HG03196 (cell line): Measurements from ENCODE around the gene FAM209A.
"Not testable (repeated sequence)": the region's sequence is repeated elsewhere in the genome, so short reads cannot be mapped to it uniquely, and the experiment has no call there.

Source experiments
- ATAC-seq: cut with Tn5 transposase; IDR thresholded peaks from one replicate; pipeline ENCODE4 v1.9.1; 2021; ENCODE audit not compliant: unreplicated experiment

FAM209A gene

DNA sequence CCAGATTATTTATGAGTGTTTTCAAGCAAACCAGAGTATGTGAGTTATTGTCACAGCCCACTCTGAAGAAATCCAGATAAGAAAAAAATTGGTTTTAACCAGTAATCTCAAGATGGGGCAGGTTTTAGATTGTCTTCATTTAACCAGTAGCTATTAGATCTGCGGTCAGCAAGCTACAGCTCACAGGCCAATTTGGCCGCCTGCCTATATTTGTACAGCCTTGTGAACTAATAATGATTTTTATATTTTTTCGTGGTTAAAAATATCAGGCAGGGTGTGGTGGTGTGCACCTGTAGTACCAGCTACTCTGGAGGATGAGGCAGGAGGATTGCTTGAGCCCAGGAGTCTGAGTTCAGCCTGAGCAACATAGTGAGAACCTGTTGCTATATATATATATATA, 13.5 kb downstream of the FAM209A start:
- no peak for ATAC-seq

GRCh38 chr20:56540415-56540814, 15.9 kb downstream of the FAM209A start:
- ATAC-seq = no peak

GRCh38 chr20:56542489-56543030, 18.0 kb downstream of the FAM209A start:
- ATAC-seq = no peak

GRCh38 chr20:56551571-56551970, 27.0 kb downstream of the FAM209A start:
- no peak for ATAC-seq

- ATAC-seq = peak; percentile 42
Measured at GRCh38 chr20:56552911-56553629, 28.5 kb downstream of the FAM209A start.

- ATAC-seq = peak; percentile 85
Measured at GRCh38 chr20:56554869-56555268, 30.3 kb downstream of the FAM209A start.

DNA sequence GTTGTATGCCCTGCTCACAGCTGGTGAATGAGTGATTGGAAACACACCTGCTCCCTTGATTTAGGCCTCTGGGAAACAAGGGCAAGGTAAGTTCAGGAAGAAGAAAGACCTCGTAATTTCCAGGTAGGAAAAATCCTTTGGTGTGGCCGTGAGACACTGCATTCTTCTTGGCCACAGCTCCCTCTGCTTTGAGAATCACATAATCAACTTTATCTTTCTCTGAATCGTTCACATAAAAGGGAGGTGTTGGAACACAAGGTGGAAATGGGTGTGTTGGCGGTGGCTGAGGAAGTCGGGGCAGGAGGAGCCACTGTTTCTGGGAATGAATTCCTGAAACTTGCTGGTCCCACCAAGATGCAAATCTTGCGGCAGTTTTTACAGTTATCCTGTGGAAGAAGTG, 34.4 kb downstream of the FAM209A start:
- ATAC-seq = no peak

DNA sequence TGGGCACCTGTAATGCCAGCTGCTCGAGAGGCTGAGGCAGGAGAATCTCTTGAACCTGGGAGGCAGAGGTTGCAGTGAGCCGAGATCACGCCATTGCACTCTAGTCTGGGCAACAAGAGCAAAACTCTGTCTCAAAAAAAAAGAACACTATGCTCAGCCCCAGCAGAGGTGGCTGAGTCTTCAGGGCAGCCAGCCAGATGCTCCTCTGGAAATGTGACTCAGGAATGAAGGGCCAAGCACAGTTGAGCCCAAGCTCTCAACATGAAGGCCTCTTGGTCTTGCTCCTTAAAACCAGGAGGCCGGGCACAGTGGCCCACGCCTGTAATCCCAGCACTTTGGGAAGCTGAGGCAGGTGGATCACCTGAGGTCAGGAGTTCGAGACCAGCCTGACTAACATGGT, 40.0 kb downstream of the FAM209A start:
- not testable (repeated sequence) for ATAC-seq

DNA sequence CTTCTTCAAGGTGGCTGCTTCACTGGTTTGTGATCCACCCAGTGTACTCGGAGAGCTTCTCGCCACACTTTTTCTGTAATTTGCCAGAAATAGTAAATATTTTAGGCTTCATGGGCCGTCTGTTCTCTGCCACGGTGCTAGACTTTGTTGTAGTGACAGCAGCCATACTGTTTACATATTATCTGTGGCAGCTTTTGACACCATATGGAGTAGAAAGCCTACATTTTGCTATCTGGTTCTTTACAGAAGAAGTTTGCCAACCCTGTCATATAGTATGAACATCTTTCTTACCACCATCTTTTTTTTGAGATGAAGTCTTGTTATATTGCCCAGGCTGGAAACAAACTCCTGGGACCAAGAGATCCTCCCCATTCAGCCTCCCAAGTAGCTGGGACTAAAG, 41.0 kb downstream of the FAM209A start:
- ATAC-seq = no peak

- no peak for ATAC-seq
Measured at GRCh38 chr20:56566621-56567020, 42.1 kb downstream of the FAM209A start.

DNA sequence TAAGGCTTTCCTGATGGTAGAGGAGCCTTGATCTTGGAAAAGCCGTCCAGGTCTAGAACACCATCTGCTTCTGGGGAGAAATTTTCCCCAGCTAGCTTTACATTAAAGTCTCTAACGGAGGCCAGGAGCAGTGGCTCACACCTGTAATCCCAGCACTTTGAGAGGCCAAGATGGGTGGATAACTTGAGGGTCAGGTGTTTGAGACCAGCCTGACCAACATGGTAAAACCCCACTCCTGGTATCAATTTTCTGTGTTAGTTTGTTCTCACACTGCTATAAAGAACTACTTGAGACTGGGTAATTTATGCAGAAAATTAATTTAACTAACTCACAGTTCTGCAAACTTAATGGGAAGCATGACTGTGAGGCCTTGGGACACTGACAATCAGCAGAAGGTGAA, 46.3 kb downstream of the FAM209A start:
- no peak for ATAC-seq

DNA sequence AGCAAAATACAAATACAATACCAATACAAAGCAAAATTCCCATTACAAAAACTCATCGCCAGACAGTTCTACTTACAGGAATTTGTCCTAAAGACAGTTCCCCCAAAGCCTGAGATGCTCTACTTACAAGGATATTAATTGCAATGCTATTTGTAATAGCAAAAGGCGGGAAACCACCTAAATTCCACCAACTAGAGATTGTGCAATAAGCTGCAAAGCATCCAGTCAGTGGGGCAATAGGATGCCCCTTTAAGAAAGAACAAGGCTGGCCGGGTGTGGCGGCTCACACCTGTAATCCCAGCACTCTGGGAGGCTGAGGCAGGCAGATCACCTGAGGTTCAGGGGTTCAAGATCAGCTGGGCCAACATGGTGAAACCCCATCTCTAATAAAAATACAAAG, 47.6 kb downstream of the FAM209A start:
- no peak for ATAC-seq

DNA sequence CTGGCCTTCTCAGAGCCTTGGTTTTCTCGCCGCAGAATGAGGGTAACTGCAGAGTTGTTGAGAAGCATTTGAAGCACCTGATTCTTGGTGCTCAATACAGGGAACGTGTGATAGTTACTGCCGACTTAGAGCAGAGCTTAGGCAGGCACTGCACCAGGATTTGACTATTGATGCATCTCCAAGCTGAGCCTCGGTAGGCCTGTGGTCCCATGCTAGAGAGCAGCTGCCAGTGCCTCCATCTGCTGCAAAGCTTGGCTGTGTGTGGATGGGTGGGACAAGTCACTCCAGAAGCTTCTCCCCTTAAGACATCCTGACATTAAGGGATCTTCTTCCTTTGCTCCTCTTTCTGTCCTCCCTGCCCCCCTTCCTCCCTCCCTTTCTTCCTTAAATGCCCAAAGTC, 49.4 kb downstream of the FAM209A start:
- no peak for ATAC-seq

- no peak for ATAC-seq
Measured at GRCh38 chr20:56574531-56575142, 50.1 kb downstream of the FAM209A start.

- ATAC-seq = no peak
Measured at GRCh38 chr20:56575157-56575556, 50.6 kb downstream of the FAM209A start.
